ENCODE measurements around the gene LHX3.

Gene LHX3

DNA sequence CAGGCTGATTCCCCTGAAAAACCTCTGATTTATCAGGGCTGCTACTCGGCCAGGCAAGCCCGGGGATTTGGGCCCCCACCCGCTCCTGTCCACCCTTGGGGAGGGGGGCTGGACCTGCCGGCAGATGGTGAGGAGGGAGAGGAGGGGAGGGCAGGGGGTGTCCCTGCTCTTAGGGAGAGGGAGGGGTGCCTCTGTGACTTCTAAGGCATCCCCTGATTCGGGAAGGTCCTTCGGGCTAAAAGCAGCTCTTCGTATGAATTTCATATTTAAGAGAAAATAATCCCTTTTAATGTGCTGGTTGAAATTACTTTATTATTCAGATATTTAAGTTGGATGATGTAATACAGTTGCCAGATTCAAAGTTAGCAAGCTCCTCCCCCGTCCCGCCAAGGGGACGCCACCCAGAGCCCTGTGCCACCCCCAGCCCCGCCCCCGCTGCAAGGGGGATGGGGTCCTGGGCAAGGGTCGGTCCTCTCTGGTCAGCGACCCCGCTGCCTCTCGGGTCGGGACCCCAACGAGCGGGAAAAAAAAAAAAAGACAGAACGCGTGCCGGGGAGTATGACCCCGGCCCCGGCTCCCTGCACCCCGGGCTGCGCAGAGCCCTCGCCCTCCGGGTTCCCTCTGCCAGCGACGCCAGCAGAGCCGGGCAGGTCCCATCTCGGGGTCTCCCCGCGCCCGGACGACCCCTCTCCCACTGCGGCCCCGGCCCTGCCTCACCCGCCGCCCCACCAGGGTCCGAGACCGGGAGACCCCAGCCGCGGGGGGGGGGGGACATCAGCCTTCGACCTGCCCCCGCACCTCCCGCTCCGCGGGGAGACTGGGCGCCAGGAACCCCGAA lies 12.4 kb downstream of the LHX3 start:
- DNase-seq (ENCODE audit: low read depth in 2 of 2), result no peak

GRCh38 chr9:136191960-136192286 lies 13.0 kb downstream of the LHX3 start:
- no peak for DNase-seq (ENCODE audit: low read depth in 2 of 2)

GRCh38 chr9:136191099-136191959 lies 13.6 kb downstream of the LHX3 start:
- no peak for DNase-seq (ENCODE audit: low read depth in 2 of 2)

DNA sequence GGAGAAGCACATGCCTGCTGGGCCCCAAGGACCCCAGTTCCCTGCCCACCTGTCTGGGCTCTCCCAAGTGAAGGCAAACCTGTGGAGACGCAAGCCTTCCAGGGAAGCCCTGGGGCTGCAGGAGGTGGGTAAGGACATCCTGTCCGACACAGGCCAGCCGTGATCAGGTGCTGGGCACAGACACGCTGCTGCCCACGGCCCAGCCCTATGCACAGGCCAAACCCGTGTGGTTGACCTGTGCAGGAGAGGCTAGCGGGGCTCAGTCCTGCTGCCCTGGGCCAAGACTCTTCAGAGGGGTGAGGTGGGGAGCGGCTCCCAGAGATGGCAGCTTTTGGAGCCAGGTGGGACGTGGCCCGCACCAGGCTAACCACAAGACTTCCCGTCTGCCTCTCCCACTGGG lies 14.3 kb downstream of the LHX3 start:
- DNase-seq (ENCODE audit: low read depth in 2 of 2), result no peak

GRCh38 chr9:136190237-136190601 lies 14.7 kb downstream of the LHX3 start:
- DNase-seq (ENCODE audit: low read depth in 2 of 2), result no peak

- no peak for DNase-seq (ENCODE audit: low read depth in 2 of 2)
These were observed 15.3 kb downstream of the LHX3 start for GRCh38 chr9:136189394-136190236.

DNA sequence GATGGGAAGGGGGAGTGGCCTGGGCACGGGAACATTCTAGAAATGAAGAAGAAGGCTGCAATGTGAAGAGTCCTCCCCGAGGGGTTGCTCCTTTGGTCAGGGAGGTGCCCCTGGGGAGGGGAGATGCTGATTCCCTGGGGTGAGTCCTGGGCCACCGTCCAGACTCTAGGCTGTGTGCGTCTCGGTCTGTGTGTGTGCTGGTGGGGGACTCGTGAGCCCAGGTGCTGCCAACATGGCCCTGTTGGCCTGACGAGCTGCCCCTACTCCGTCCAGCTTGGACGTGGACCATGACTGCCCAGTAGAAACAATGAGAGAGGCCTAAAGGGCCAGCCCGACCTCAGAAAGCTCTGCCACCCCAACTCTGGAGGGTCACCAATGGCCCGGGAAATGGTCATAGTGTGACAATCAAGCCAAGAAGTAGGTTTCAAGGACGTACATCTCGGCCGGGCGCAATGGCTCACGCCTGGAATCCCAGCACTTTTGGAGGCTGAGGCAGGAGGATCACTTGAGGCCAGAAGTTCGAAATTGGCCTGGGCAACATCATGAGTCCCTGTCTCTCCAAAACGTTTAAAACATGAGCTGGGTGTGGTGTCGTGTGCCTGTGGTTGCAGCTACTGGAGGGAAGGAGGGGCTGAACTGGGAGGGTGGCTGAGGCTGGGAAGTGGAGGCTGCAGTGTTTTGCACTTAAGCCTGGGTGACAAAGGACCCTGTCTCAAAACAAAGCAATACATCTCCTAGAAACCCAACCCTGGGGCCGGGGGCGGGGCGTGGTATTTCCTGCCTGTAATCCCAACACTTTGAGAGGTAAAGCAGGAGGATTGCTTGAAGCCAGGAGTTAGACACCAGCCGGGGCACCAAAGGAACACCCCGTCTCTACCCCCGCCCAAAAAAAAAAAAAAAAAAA lies 17.0 kb downstream of the LHX3 start:
- no peak for DNase-seq (ENCODE audit: low read depth in 2 of 2)

GRCh38 chr9:136187197-136187596 lies 17.7 kb downstream of the LHX3 start:
- no peak for DNase-seq (ENCODE audit: low read depth in 2 of 2)

DNA sequence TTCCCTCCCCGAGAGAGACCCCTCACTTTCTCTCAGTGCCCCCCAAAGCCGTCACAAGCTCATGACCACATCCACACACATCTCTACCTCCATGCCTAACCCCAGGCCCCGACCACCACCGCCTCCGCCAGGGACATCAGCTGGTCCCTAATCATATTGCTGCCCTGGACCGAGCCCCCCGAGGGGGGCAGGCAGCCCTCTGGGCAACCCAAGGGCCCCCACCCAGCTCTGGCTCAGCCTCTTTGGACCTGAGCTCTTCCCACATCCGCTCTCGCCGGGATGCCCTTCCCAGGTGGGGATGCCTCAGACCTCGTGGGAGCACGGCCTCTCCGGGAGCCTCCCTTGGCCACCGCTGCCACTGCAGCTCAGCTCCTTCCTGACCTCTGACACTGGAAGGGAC lies 18.5 kb downstream of the LHX3 start:
- no peak for DNase-seq (ENCODE audit: low read depth in 2 of 2)

GRCh38 chr9:136185596-136186366 lies 19.1 kb downstream of the LHX3 start:
- DNase-seq (ENCODE audit: low read depth in 2 of 2), result no peak

GRCh38 chr9:136185066-136185465 lies 19.9 kb downstream of the LHX3 start:
- DNase-seq (ENCODE audit: low read depth in 2 of 2), result no peak

- DNase-seq (ENCODE audit: low read depth in 2 of 2), result no peak
These were observed 22.0 kb downstream of the LHX3 start for GRCh38 chr9:136182850-136183422.

DNA sequence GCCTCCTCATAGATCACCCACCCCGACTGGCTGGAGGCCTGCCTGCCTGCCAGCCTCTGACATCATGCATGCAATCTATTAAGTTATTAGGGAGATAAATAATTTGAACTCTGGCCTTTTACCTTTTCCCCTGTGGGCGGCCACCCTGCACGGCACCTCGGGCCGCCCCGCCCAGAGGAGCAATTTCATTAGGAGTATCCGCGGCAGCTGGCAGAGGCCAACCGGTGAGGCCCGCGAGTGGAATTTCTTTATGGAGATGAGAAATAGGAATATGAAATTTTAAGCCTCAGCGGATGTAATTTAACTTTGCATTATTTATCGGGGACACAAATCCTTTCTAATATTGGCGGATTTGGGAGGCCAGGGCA lies 22.5 kb downstream of the LHX3 start:
- DNase-seq (ENCODE audit: low read depth in 2 of 2), result no peak

- no peak for DNase-seq (ENCODE audit: low read depth in 2 of 2)
These were observed 23.0 kb downstream of the LHX3 start for GRCh38 chr9:136181784-136182419.

DNA sequence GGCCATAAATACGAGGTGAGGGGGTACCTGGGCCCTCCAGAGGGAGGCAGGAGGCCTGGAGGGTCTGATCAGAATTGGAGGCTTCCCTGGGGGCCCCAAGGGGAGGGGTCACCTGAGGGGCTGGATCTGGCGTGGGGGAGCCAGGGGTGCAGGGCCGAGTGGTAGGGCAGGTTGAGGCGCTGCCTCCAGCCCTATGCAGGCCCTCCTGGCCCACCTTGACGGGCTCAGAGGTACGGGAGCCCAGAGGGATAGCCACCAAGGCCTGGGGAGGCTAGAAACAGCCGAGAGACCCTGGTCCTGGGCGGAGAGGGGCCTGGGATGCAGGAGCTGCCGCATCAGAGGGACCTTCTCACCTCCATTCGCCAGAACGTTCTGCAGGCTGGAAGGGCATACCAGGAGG lies 24.3 kb downstream of the LHX3 start:
- no peak for DNase-seq (ENCODE audit: low read depth in 2 of 2)

DNA sequence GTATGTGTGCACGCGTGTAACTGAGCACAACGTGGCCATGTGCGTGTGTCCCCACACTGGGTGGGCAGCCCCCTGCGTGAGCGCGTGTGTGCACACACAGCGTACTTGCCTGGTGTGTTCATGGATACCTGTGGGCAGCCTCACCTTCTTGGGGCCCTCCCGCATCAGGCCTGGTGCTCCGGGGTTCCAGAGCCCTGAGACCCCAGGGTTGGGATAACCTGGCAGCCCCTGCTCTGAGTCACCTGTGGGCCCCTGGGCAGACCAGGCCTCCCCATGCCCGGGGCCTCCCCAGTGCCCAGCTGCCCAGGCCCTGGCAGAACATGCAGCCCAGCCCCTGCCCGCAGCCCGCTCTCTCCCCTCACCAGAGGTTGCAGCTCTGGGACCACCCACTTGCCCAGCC lies 25.2 kb downstream of the LHX3 start:
- DNase-seq (ENCODE audit: low read depth in 2 of 2), result no peak

- DNase-seq (ENCODE audit: low read depth in 2 of 2), result no peak
These were observed 25.8 kb downstream of the LHX3 start for GRCh38 chr9:136179101-136179616.

- no peak for DNase-seq (ENCODE audit: low read depth in 2 of 2)
These were observed 26.2 kb downstream of the LHX3 start for GRCh38 chr9:136178773-136179075.

DNA sequence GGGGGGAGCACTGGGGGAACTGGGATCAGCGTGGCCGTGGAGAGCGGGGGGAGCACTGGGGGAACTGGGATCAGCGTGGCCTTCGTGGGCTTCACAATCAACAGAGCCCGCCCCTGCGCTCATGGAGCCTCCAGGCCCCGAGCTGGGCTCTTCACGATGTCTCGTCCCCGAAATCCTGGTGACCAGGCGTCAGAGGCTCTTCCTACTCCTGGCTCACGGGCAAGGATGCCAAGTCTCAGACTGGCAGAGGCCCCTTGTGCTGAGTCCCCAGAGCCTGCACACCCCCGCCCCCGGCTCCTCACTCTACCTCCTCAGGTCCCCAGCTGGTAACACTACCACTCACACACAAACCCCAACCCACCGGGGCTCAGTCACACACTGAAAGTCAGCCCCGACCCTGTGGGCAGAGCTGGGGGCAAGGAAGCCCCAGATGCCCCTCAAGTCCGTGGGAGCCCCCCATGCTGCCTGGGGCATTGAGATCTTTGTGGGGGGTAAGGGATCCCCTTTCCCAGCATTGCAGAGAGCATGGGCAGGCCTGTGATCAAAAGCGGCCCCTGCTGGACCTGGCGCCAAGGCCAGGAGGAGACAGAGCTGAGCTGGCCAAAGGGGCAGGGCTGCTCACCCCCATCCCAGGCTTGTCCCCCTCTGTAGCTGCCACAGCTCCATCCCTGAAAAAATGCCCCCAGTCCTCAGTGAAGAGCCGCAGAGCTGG lies 26.7 kb downstream of the LHX3 start:
- DNase-seq (ENCODE audit: low read depth in 2 of 2), result no peak

All from stimulated activated CD8-positive, alpha-beta memory T cell treated with anti-CD3 and anti-CD28 coated beads, Interleukin-7, amount 100 ng/mL, for 1 hour (primary cell).